ENCODE results near the gene HIC1. TPM values are rescaled to one million over a fixed set of nuclear protein-coding genes. Genes with fewer than 3 reads are reported as not detected.
A peak's percentile ranks its signal among the peaks of the same experiment; 100 is the strongest.

HIC1 gene
- polyA plus RNA-seq, 3 donors: 0.13 to 14.2 (median 0.30) TPM

DNA sequence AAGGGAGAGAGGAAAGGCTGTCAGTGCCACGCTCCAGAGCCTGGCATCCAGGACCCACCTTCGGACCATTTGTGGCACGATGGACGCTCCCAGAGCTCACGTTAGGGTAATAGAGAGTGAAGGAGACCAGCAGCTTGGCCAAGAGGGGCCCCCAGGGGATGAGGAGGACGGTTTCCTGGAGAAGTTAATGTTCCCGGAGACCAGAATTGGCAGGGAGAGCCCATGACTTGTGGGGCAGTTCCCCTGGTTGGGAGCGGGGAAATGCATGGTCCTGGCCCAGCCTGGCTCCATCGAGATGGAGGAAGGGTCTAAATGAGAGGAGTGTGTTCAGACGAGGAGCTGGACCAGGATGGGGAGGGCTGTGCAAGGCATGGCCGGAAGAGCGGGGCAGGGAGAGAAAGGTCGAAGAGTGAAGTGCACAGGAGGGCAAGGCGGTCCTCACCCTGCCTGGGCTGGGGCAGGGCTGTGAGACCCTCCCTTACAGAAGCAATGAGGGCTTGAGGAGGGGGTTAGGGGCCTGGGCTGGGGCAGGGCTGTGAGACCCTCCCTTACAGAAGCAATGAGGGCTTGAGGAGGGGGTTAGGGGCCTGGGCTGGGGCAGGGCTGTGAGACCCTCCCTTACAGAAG, 2.9 kb upstream of the HIC1 start:
- Histone ChIP-seq H3K36me3 (replicated peaks in 1 of 2; ENCODE audit: control insufficient read depth in 1 of 2, insufficient read depth in 2 of 2, low read length in 2 of 2) (no peaks in the 10 kb centered on the region), H4K20me1 (ENCODE audit: insufficient read depth, low read length) (peaks cover 11% of the 10 kb centered on the region), H3K9me3 (replicated peaks in 1 of 2; ENCODE audit: control insufficient read depth in 1 of 2, insufficient read depth in 1 of 2, low read length in 2 of 2) (no peaks in the 10 kb centered on the region), H2AFZ (ENCODE audit: insufficient read depth, low read depth, low read length, poor library complexity, severe bottlenecking) (no peak overlapping the region), H3K27ac (ENCODE audit: low read depth in 1 of 2, low read length in 2 of 2) (no peak overlapping the region), H3K79me2 (ENCODE audit: insufficient read depth, low read length) (no peaks in the 10 kb centered on the region), H3K4me2 (replicated peaks; ENCODE audit: extremely low read depth, low read length, poor library complexity, severe bottlenecking) (no peak overlapping the region), H3K4me3 (replicated peaks in 1 of 3; ENCODE audit: low read depth in 2 of 3, low read length in 3 of 3) (no peak overlapping the region), H3K9ac (ENCODE audit: insufficient read depth, low read length, poor library complexity, severe bottlenecking) (no peak overlapping the region), H3K4me1 (ENCODE audit: control insufficient read depth in 1 of 2, insufficient read depth in 2 of 2, low read length in 2 of 2) (peaks cover 32 to 66% of the 10 kb centered on the region in 2 donors), H3K27me3 (ENCODE audit: control insufficient read depth in 2 of 2, insufficient read depth in 2 of 2, low read length in 2 of 2) (peaks cover 43 to 68% of the 10 kb centered on the region in 2 donors)
- H3K4me1 Mint-ChIP-seq: peaks cover 34% of the 10 kb centered on the region
- no peaks in the 10 kb centered on the region for H3K36me3 Mint-ChIP-seq
- intact Hi-C loops (cut with micrococcal nuclease): loop anchor here (5.0 to 10.0 kb wide), 3 partner anchors 103 to 300 kb away; no protein-coding TSS in a partner anchor
- no peak for DNase-seq
- H3K27me3 Mint-ChIP-seq (ENCODE audit: low read depth in 3 of 3): peaks cover 51 to 76% (median 58%) of the 10 kb centered on the region in 3 donors
- peaks cover 0 to 22% (median 7%) of the 10 kb centered on the region in 7 donors for H3K9me3 Mint-ChIP-seq
- 31% methylated on average over 10 of the region's 14 CpGs for WGBS (ENCODE audit: insufficient coverage)
- peak overlapping the region; percentile 20 to 78 for H3K4me3 Mint-ChIP-seq
- TF ChIP-seq, protein P1, sequence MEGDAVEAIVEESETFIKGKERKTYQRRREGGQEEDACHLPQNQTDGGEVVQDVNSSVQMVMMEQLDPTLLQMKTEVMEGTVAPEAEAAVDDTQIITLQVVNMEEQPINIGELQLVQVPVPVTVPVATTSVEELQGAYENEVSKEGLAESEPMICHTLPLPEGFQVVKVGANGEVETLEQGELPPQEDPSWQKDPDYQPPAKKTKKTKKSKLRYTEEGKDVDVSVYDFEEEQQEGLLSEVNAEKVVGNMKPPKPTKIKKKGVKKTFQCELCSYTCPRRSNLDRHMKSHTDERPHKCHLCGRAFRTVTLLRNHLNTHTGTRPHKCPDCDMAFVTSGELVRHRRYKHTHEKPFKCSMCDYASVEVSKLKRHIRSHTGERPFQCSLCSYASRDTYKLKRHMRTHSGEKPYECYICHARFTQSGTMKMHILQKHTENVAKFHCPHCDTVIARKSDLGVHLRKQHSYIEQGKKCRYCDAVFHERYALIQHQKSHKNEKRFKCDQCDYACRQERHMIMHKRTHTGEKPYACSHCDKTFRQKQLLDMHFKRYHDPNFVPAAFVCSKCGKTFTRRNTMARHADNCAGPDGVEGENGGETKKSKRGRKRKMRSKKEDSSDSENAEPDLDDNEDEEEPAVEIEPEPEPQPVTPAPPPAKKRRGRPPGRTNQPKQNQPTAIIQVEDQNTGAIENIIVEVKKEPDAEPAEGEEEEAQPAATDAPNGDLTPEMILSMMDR (IDR thresholded peaks at IDR 0.05): no peak
- peak overlapping the region in 3 of 7 donors; percentile 62 to 82 (median 70) for H3K27ac Mint-ChIP-seq

DNA sequence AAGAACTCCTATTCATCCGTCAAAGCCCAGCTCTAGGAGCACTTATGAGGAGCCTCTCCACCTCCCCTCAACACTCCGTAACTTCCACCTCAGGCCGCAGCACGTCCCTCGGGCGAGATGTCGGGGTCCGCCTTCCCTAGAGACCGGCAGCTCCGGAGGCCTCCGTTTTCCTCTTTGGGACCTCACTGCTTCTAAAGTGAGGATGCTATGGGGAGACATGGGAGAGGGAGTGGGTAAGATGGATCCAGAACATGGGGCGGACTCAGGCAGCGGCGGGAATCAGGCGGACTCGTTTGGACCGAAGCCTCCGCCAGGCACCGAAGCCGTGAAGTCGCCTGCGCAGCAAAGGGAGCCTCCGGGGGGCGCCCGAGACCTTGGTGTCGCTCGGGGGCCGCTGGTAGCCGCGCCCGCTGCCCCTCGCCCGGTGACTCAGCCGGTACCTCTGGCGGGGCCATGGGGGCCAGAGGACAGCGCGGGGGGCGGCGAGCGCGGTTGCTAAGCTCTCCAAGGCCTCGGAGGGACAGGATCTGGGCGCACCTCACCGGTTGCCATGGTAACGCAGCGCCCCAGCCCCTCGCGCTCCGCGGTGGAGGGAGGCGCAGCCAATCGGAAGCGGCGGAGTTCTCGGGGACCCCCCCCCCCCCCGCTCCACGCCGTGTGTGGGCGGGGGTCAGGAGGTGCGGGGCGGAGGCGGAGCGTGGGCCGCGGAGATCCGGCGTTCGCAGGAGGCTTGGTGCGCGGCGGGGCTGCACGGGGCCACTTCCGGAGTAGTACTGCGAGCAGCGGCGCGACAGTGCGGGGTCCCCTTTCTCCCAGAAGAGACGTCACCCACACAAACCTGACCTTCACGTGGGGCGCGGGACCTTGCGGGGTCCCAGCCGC, 1.3 kb upstream of the HIC1 start:
- Histone ChIP-seq H3K36me3 (replicated peaks in 1 of 2; ENCODE audit: control insufficient read depth in 1 of 2, insufficient read depth in 2 of 2, low read length in 2 of 2) (no peaks in the 10 kb centered on the region), H3K79me2 (ENCODE audit: insufficient read depth, low read length) (no peaks in the 10 kb centered on the region), H3K9me3 (replicated peaks in 1 of 2; ENCODE audit: control insufficient read depth in 1 of 2, insufficient read depth in 1 of 2, low read length in 2 of 2) (peaks cover 0 to 3% of the 10 kb centered on the region in 2 donors), H3K4me3 (replicated peaks in 1 of 3; ENCODE audit: low read depth in 2 of 3, low read length in 3 of 3) (peak overlapping the region in 1 of 3 experiments; percentile 78), H3K27me3 (ENCODE audit: control insufficient read depth in 2 of 2, insufficient read depth in 2 of 2, low read length in 2 of 2) (peaks cover 42 to 62% of the 10 kb centered on the region in 2 donors), H3K4me2 (replicated peaks; ENCODE audit: extremely low read depth, low read length, poor library complexity, severe bottlenecking) (peak overlapping the region; percentile 53), H3K27ac (ENCODE audit: low read depth in 1 of 2, low read length in 2 of 2) (no peak overlapping the region), H3K4me1 (ENCODE audit: control insufficient read depth in 1 of 2, insufficient read depth in 2 of 2, low read length in 2 of 2) (peaks cover 39 to 82% of the 10 kb centered on the region in 2 donors), H4K20me1 (ENCODE audit: insufficient read depth, low read length) (peaks cover 14% of the 10 kb centered on the region), H3K9ac (ENCODE audit: insufficient read depth, low read length, poor library complexity, severe bottlenecking) (no peak overlapping the region), H2AFZ (ENCODE audit: insufficient read depth, low read depth, low read length, poor library complexity, severe bottlenecking) (no peak overlapping the region)
- no peaks in the 10 kb centered on the region for H3K36me3 Mint-ChIP-seq
- under 1% methylated on average over 57 of the region's 84 CpGs for WGBS (ENCODE audit: insufficient coverage)
- H3K4me3 Mint-ChIP-seq: peak overlapping the region; percentile 54 to 86
- peaks cover 42 to 78% (median 55%) of the 10 kb centered on the region in 3 donors for H3K27me3 Mint-ChIP-seq (ENCODE audit: low read depth in 3 of 3)
- H3K9me3 Mint-ChIP-seq: peaks cover 0 to 19% (median 9%) of the 10 kb centered on the region in 7 donors
- H3K27ac Mint-ChIP-seq: peak overlapping the region in 1 of 7 donors; percentile 71
- peaks cover 36% of the 10 kb centered on the region for H3K4me1 Mint-ChIP-seq
- TF ChIP-seq, protein P1 (IDR thresholded peaks at IDR 0.05): peak; percentile 57
- peak in 2 of 3 donors; percentile 58 to 78 for DNase-seq
- intact Hi-C loops (cut with micrococcal nuclease): loop anchor here (1.0 to 10.0 kb wide), 4 partner anchors 101 to 299 kb away; no protein-coding TSS in a partner anchor
